ENCODE measurements around the gene KIAA0825. TPM values are rescaled to one million over a fixed set of nuclear protein-coding genes. Genes with fewer than 3 reads are reported as not detected.

The KIAA0825 gene
- total and polyA plus RNA-seq, 2 experiments from 2014 or later: 3.0 to 7.0 TPM

DNA sequence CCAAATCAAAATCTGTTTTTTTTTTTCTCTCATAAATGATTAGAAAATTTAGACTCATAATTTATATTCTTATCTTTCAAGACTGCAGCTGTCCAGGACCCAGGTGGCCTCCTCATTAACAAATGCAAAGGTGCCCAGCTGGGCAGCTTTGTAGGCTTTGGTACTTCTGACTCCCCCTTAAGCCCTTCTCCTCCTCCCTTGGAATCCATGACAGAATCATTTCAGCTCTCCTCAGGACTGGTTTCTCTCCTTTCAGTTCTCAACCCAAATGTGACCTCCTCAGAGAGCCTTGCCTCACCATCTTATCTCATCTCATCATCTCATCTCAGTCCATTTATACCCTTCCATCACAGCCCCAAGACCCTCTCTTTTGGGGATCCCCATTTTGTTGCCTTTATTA lies 221.7 kb downstream of the KIAA0825 start:
- Histone ChIP-seq H3K79me2 (ENCODE audit: insufficient read depth) (no peaks in the 10 kb centered on the region), H2AFZ (no peak overlapping the region), H3K9me2 (ENCODE audit: insufficient read depth) (no peaks in the 10 kb centered on the region), H3K9ac (no peak overlapping the region), H3K4me2 (ENCODE audit: unreplicated experiment) (no peak overlapping the region), H3K27me3 (replicated peaks; ENCODE audit: insufficient read depth) (no peaks in the 10 kb centered on the region), H3K4me1 (ENCODE audit: insufficient read depth) (no peaks in the 10 kb centered on the region), H4K20me1 (ENCODE audit: insufficient read depth) (no peaks in the 10 kb centered on the region), H3K27ac (no peak overlapping the region), H3K36me3 (ENCODE audit: low read depth) (no peaks in the 10 kb centered on the region), H3K9me3 (ENCODE audit: low read depth) (no peaks in the 10 kb centered on the region), H3F3A (ENCODE audit: insufficient read depth) (no peaks in the 10 kb centered on the region), H3K4me3 (no peak overlapping the region)
- DNase-seq: no peak
- in situ Hi-C loops (cut with MboI): no loop called here
- TF ChIP-seq EZH2 (IDR thresholded peaks at IDR 0.05; ENCODE audit: insufficient read depth, poor library complexity, severe bottlenecking) (no peak), EZH2phosphoT487 (IDR thresholded peaks at IDR 0.05; ENCODE audit: insufficient read depth, low read depth) (no peak)

DNA sequence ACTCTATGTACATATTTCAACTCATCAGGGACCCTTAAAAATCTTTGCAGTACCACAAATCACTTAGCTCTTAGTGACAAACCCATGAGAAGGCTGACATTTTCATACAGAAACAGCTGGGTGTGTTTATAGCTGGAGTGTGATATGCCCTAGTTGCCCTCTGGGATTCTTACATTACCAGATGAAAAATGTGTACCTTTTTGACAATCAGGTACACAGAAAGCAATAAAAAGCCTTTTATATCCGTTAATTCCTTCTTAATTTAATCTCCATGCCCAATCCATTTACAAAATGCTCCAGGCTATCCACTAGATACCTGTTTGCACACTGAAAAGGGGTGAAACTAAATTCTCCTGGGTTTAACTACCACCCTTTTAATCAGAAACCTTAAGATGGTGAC lies 222.9 kb downstream of the KIAA0825 start:
- in situ Hi-C loops (cut with MboI): no loop called here
- 25 to 37% methylated on average over 1 of the region's 1 CpG for WGBS, 2 experiments (ENCODE audit: low coverage in 1 of 2, low lambda C conversion rate in 2 of 2, missing lambda C conversion rate in 2 of 2)
- no peak overlapping the region for H3K27ac ChIP-seq
- no peaks in the 10 kb centered on the region for H3F3A ChIP-seq (ENCODE audit: insufficient read depth)
- H3K9me3 ChIP-seq (ENCODE audit: low read depth): no peaks in the 10 kb centered on the region
- TF ChIP-seq EZH2phosphoT487 (IDR thresholded peaks at IDR 0.05; ENCODE audit: insufficient read depth, low read depth) (no peak), EZH2 (IDR thresholded peaks at IDR 0.05; ENCODE audit: insufficient read depth, poor library complexity, severe bottlenecking) (no peak)
- H3K4me3 ChIP-seq: no peak overlapping the region
- no peaks in the 10 kb centered on the region for H4K20me1 ChIP-seq (ENCODE audit: insufficient read depth)
- DNase-seq: no peak
- no peaks in the 10 kb centered on the region for H3K36me3 ChIP-seq (ENCODE audit: low read depth)
- H3K4me1 ChIP-seq (ENCODE audit: insufficient read depth): no peaks in the 10 kb centered on the region
- H3K27me3 ChIP-seq (replicated peaks; ENCODE audit: insufficient read depth): no peaks in the 10 kb centered on the region
- H3K9me2 ChIP-seq (ENCODE audit: insufficient read depth): no peaks in the 10 kb centered on the region
- no peak overlapping the region for H3K9ac ChIP-seq
- no peak overlapping the region for H2AFZ ChIP-seq
- H3K79me2 ChIP-seq (ENCODE audit: insufficient read depth): no peaks in the 10 kb centered on the region
- no peak overlapping the region for H3K4me2 ChIP-seq (ENCODE audit: unreplicated experiment)

DNA sequence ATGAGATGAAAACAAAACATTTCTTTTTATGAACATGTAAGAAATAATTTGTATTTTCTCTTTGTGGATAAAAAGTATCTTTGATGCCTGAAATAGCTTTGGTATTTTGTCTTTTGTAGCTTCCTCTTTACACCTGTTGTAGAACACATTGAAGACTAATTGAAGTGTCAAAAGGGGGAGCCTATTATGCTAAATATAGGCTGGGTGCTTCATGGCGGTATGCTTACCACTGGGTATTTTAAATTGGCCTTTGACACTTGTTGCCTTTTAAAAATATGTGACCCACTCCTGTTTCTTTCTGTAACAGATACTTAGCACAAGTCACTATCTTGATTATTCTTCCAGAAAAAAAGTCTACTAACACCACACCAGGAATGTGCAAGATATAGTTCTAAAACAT lies 226.4 kb downstream of the KIAA0825 start:
- Histone ChIP-seq H3K4me1 (ENCODE audit: insufficient read depth) (no peaks in the 10 kb centered on the region), H2AFZ (no peak overlapping the region), H3K4me2 (ENCODE audit: unreplicated experiment) (no peak overlapping the region), H3K27me3 (replicated peaks; ENCODE audit: insufficient read depth) (no peaks in the 10 kb centered on the region), H3K79me2 (ENCODE audit: insufficient read depth) (no peaks in the 10 kb centered on the region), H3K9ac (no peak overlapping the region), H3K4me3 (no peak overlapping the region), H3K9me3 (ENCODE audit: low read depth) (no peaks in the 10 kb centered on the region), H3K36me3 (ENCODE audit: low read depth) (no peaks in the 10 kb centered on the region), H3K9me2 (ENCODE audit: insufficient read depth) (no peaks in the 10 kb centered on the region), H3K27ac (no peak overlapping the region), H4K20me1 (ENCODE audit: insufficient read depth) (no peaks in the 10 kb centered on the region), H3F3A (ENCODE audit: insufficient read depth) (no peaks in the 10 kb centered on the region)
- no peak for TF ChIP-seq EZH2 (IDR thresholded peaks at IDR 0.05; ENCODE audit: insufficient read depth, poor library complexity, severe bottlenecking)
- no peak for TF ChIP-seq EZH2phosphoT487 (IDR thresholded peaks at IDR 0.05; ENCODE audit: insufficient read depth, low read depth)
- DNase-seq: no peak
- in situ Hi-C loops (cut with MboI): no loop called here
- 81 to 98% methylated on average over 1 of the region's 1 CpG for WGBS, 2 experiments (ENCODE audit: low coverage in 1 of 2, low lambda C conversion rate in 2 of 2, missing lambda C conversion rate in 2 of 2)

DNA sequence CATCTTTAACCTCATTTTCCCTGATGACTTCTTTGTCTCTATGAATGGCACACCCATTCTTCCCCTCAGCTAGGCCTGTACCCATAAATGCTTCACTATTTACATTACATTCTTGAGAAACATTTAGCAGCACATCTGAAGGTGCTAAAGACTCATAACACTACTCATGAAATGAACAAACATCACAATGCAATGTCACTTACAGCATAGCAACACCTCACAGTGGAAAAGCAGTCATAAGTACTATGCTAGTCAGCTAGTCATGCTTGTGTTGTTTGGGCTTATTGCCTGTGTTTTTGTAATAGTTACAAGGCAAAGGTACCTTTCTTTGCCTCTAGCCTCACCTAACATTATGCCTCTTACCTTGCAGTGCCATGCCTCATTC lies 228.9 kb downstream of the KIAA0825 start:
- no peaks in the 10 kb centered on the region for H3K79me2 ChIP-seq (ENCODE audit: insufficient read depth)
- no peak overlapping the region for H3K4me2 ChIP-seq (ENCODE audit: unreplicated experiment)
- no peaks in the 10 kb centered on the region for H3K27me3 ChIP-seq (replicated peaks; ENCODE audit: insufficient read depth)
- no peak overlapping the region for H3K9ac ChIP-seq
- H3K9me3 ChIP-seq (ENCODE audit: low read depth): no peaks in the 10 kb centered on the region
- no peaks in the 10 kb centered on the region for H3K9me2 ChIP-seq (ENCODE audit: insufficient read depth)
- H2AFZ ChIP-seq: no peak overlapping the region
- H3K36me3 ChIP-seq (ENCODE audit: low read depth): no peaks in the 10 kb centered on the region
- in situ Hi-C loops (cut with MboI): no loop called here
- no peak overlapping the region for H3K4me3 ChIP-seq
- no peaks in the 10 kb centered on the region for H4K20me1 ChIP-seq (ENCODE audit: insufficient read depth)
- no peaks in the 10 kb centered on the region for H3K4me1 ChIP-seq (ENCODE audit: insufficient read depth)
- DNase-seq: no peak
- no peak overlapping the region for H3K27ac ChIP-seq
- TF ChIP-seq EZH2 (IDR thresholded peaks at IDR 0.05; ENCODE audit: insufficient read depth, poor library complexity, severe bottlenecking) (no peak), EZH2phosphoT487 (IDR thresholded peaks at IDR 0.05; ENCODE audit: insufficient read depth, low read depth) (no peak)
- no peaks in the 10 kb centered on the region for H3F3A ChIP-seq (ENCODE audit: insufficient read depth)

DNA sequence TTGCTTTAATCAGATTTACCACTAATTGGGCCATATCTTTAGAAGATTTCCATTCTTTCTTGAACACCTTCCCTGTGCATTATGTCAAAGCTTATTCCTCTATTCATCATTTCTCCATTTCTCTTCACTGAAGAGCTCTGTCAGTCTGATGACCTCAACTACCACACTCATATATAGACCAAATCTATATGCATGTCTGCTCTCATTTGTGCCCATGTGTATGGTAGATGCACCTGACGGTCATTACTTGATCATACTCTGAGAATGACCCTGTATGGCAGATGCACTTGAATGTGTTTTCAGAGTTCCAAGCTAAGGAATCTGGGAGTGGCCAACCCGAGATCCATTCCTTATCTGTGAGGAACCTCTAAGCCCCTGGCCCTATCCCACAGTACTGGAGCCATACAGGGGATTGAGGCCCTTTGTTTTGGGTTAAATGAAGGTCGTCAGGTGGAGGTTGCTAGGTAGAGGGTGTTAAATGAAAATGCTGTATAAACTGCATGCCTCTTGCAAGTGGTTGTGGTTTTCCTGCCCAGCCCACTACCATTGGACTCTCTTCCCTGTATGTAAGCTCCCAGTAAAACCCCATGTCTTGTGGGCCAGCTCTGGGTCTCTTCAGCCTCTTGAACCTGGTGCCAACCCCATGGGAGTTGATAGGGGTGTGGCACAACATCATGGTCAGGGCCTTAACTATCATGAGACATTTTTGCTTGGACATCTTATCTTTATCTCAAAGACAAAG lies 229.5 kb downstream of the KIAA0825 start:
- 63 to 70% methylated on average over 3 of the region's 3 CpGs for WGBS, 2 experiments (ENCODE audit: low coverage in 1 of 2, low lambda C conversion rate in 2 of 2, missing lambda C conversion rate in 2 of 2)
- DNase-seq: no peak
- in situ Hi-C loops (cut with MboI): no loop called here

More for the DNA sequence above, 229.5 kb downstream of the KIAA0825 start:
- Histone ChIP-seq H3K9ac (no peak overlapping the region), H3K27ac (no peak overlapping the region), H3K27me3 (replicated peaks; ENCODE audit: insufficient read depth) (no peaks in the 10 kb centered on the region), H3K4me3 (no peak overlapping the region), H3K9me2 (ENCODE audit: insufficient read depth) (no peaks in the 10 kb centered on the region), H4K20me1 (ENCODE audit: insufficient read depth) (no peaks in the 10 kb centered on the region), H3K4me1 (ENCODE audit: insufficient read depth) (no peaks in the 10 kb centered on the region), H3F3A (ENCODE audit: insufficient read depth) (no peaks in the 10 kb centered on the region), H3K9me3 (ENCODE audit: low read depth) (no peaks in the 10 kb centered on the region), H3K36me3 (ENCODE audit: low read depth) (no peaks in the 10 kb centered on the region), H3K4me2 (ENCODE audit: unreplicated experiment) (no peak overlapping the region), H2AFZ (no peak overlapping the region), H3K79me2 (ENCODE audit: insufficient read depth) (no peaks in the 10 kb centered on the region)
- no peak for TF ChIP-seq EZH2 (IDR thresholded peaks at IDR 0.05; ENCODE audit: insufficient read depth, poor library complexity, severe bottlenecking)
- TF ChIP-seq EZH2phosphoT487 (IDR thresholded peaks at IDR 0.05; ENCODE audit: insufficient read depth, low read depth): no peak
